ENCODE results near the gene KIF25. TPM values are rescaled to one million over a fixed set of nuclear protein-coding genes. Genes with fewer than 3 reads are reported as not detected.

Gene KIF25
- total and polyA plus RNA-seq, 2 donors = 0.80 to 1.5 TPM

GRCh38 chr6:167956983-167957492 lies 40.4 kb upstream of the KIF25 start:
- H3K9me3 ChIP-seq (ENCODE audit: control insufficient read depth in 2 of 2, insufficient read depth in 1 of 2, low read length in 1 of 2) = no peaks in the 10 kb centered on the region
- no peak for DNase-seq (ENCODE audit: low read depth in 6 of 9, low spot score in 9 of 9)
- no peaks in the 10 kb centered on the region for H3K4me1 ChIP-seq (ENCODE audit: control insufficient read depth in 2 of 2, insufficient read depth in 2 of 2, low read length in 2 of 2)
- 97% methylated on average over 8 of the region's 8 CpGs for WGBS
- no peak overlapping the region for H3K4me3 ChIP-seq (ENCODE audit: low read length in 2 of 2)
- no peak overlapping the region for H3K27ac ChIP-seq (ENCODE audit: low read depth in 1 of 2, low read length in 1 of 2)
- H3K36me3 ChIP-seq (ENCODE audit: control insufficient read depth in 2 of 2, insufficient read depth in 2 of 2, low read length in 1 of 2) = no peaks in the 10 kb centered on the region
- H3K27me3 ChIP-seq (ENCODE audit: control insufficient read depth in 2 of 2, insufficient read depth in 1 of 2, low read length in 1 of 2) = no peaks in the 10 kb centered on the region

- no peaks in the 10 kb centered on the region for H3K27me3 ChIP-seq (ENCODE audit: control insufficient read depth in 2 of 2, insufficient read depth in 1 of 2, low read length in 1 of 2)
- no peak overlapping the region for H3K4me3 ChIP-seq (ENCODE audit: low read length in 2 of 2)
- DNase-seq (ENCODE audit: low read depth in 6 of 9, low spot score in 9 of 9) = no peak
- no peaks in the 10 kb centered on the region for H3K36me3 ChIP-seq (ENCODE audit: control insufficient read depth in 2 of 2, insufficient read depth in 2 of 2, low read length in 1 of 2)
- WGBS = 94% methylated on average over 6 of the region's 6 CpGs
- H3K4me1 ChIP-seq (ENCODE audit: control insufficient read depth in 2 of 2, insufficient read depth in 2 of 2, low read length in 2 of 2) = no peaks in the 10 kb centered on the region
- no peak overlapping the region for H3K27ac ChIP-seq (ENCODE audit: low read depth in 1 of 2, low read length in 1 of 2)
- H3K9me3 ChIP-seq (ENCODE audit: control insufficient read depth in 2 of 2, insufficient read depth in 1 of 2, low read length in 1 of 2) = no peaks in the 10 kb centered on the region
These were observed 39.8 kb upstream of the KIF25 start for GRCh38 chr6:167957626-167958025.

GRCh38 chr6:167960579-167960978 lies 36.9 kb upstream of the KIF25 start:
- WGBS = 73% methylated on average over 5 of the region's 5 CpGs
- Histone ChIP-seq H3K4me1 (ENCODE audit: control insufficient read depth in 2 of 2, insufficient read depth in 2 of 2, low read length in 2 of 2) (no peaks in the 10 kb centered on the region), H3K27me3 (ENCODE audit: control insufficient read depth in 2 of 2, insufficient read depth in 1 of 2, low read length in 1 of 2) (no peaks in the 10 kb centered on the region), H3K9me3 (ENCODE audit: control insufficient read depth in 2 of 2, insufficient read depth in 1 of 2, low read length in 1 of 2) (no peaks in the 10 kb centered on the region), H3K4me3 (ENCODE audit: low read length in 2 of 2) (no peak overlapping the region), H3K36me3 (ENCODE audit: control insufficient read depth in 2 of 2, insufficient read depth in 2 of 2, low read length in 1 of 2) (no peaks in the 10 kb centered on the region), H3K27ac (ENCODE audit: low read depth in 1 of 2, low read length in 1 of 2) (no peak overlapping the region)
- no peak for DNase-seq (ENCODE audit: low read depth in 6 of 9, low spot score in 9 of 9)

GRCh38 chr6:167962711-167963110 lies 34.8 kb upstream of the KIF25 start:
- H3K4me3 ChIP-seq (ENCODE audit: low read length in 2 of 2) = no peak overlapping the region
- WGBS = 91% methylated on average over 5 of the region's 5 CpGs
- no peaks in the 10 kb centered on the region for H3K4me1 ChIP-seq (ENCODE audit: control insufficient read depth in 2 of 2, insufficient read depth in 2 of 2, low read length in 2 of 2)
- no peak overlapping the region for H3K27ac ChIP-seq (ENCODE audit: low read depth in 1 of 2, low read length in 1 of 2)
- peak in 1 of 9 donors; percentile 19 for DNase-seq (ENCODE audit: low read depth in 6 of 9, low spot score in 9 of 9)
- no peaks in the 10 kb centered on the region for H3K27me3 ChIP-seq (ENCODE audit: control insufficient read depth in 2 of 2, insufficient read depth in 1 of 2, low read length in 1 of 2)
- no peaks in the 10 kb centered on the region for H3K9me3 ChIP-seq (ENCODE audit: control insufficient read depth in 2 of 2, insufficient read depth in 1 of 2, low read length in 1 of 2)
- H3K36me3 ChIP-seq (ENCODE audit: control insufficient read depth in 2 of 2, insufficient read depth in 2 of 2, low read length in 1 of 2) = no peaks in the 10 kb centered on the region

- Histone ChIP-seq H3K9me3 (ENCODE audit: control insufficient read depth in 2 of 2, insufficient read depth in 1 of 2, low read length in 1 of 2) (no peaks in the 10 kb centered on the region), H3K4me3 (ENCODE audit: low read length in 2 of 2) (no peak overlapping the region), H3K36me3 (ENCODE audit: control insufficient read depth in 2 of 2, insufficient read depth in 2 of 2, low read length in 1 of 2) (no peaks in the 10 kb centered on the region), H3K4me1 (ENCODE audit: control insufficient read depth in 2 of 2, insufficient read depth in 2 of 2, low read length in 2 of 2) (no peaks in the 10 kb centered on the region), H3K27me3 (ENCODE audit: control insufficient read depth in 2 of 2, insufficient read depth in 1 of 2, low read length in 1 of 2) (no peaks in the 10 kb centered on the region), H3K27ac (ENCODE audit: low read depth in 1 of 2, low read length in 1 of 2) (no peak overlapping the region)
- no peak for DNase-seq (ENCODE audit: low read depth in 6 of 9, low spot score in 9 of 9)
- 97% methylated on average over 8 of the region's 8 CpGs for WGBS
These were observed 33.8 kb upstream of the KIF25 start for GRCh38 chr6:167963589-167964057.

GRCh38 chr6:167965592-167966539 lies 31.6 kb upstream of the KIF25 start:
- no peak overlapping the region for H3K27ac ChIP-seq (ENCODE audit: low read depth in 1 of 2, low read length in 1 of 2)
- no peaks in the 10 kb centered on the region for H3K36me3 ChIP-seq (ENCODE audit: control insufficient read depth in 2 of 2, insufficient read depth in 2 of 2, low read length in 1 of 2)
- WGBS = 93% methylated on average over 39 of the region's 39 CpGs

GRCh38 chr6:167966540-167966905 lies 30.9 kb upstream of the KIF25 start:
- no peak for DNase-seq (ENCODE audit: low read depth in 6 of 9, low spot score in 9 of 9)
- H3K27ac ChIP-seq (ENCODE audit: low read depth in 1 of 2, low read length in 1 of 2) = no peak overlapping the region
- no peaks in the 10 kb centered on the region for H3K9me3 ChIP-seq (ENCODE audit: control insufficient read depth in 2 of 2, insufficient read depth in 1 of 2, low read length in 1 of 2)
- H3K4me1 ChIP-seq (ENCODE audit: control insufficient read depth in 2 of 2, insufficient read depth in 2 of 2, low read length in 2 of 2) = no peaks in the 10 kb centered on the region
- H3K27me3 ChIP-seq (ENCODE audit: control insufficient read depth in 2 of 2, insufficient read depth in 1 of 2, low read length in 1 of 2) = no peaks in the 10 kb centered on the region
- H3K4me3 ChIP-seq (ENCODE audit: low read length in 2 of 2) = no peak overlapping the region
- WGBS = 96% methylated on average over 8 of the region's 8 CpGs
- H3K36me3 ChIP-seq (ENCODE audit: control insufficient read depth in 2 of 2, insufficient read depth in 2 of 2, low read length in 1 of 2) = no peaks in the 10 kb centered on the region

More at GRCh38 chr6:167965592-167966539, 31.6 kb upstream of the KIF25 start:
- Histone ChIP-seq H3K27me3 (ENCODE audit: control insufficient read depth in 2 of 2, insufficient read depth in 1 of 2, low read length in 1 of 2) (no peaks in the 10 kb centered on the region), H3K4me3 (ENCODE audit: low read length in 2 of 2) (no peak overlapping the region), H3K4me1 (ENCODE audit: control insufficient read depth in 2 of 2, insufficient read depth in 2 of 2, low read length in 2 of 2) (no peaks in the 10 kb centered on the region), H3K9me3 (ENCODE audit: control insufficient read depth in 2 of 2, insufficient read depth in 1 of 2, low read length in 1 of 2) (no peaks in the 10 kb centered on the region)
- no peak for DNase-seq (ENCODE audit: low read depth in 6 of 9, low spot score in 9 of 9)

GRCh38 chr6:167968091-167968490 lies 29.4 kb upstream of the KIF25 start:
- Histone ChIP-seq H3K4me3 (ENCODE audit: low read length in 2 of 2) (no peak overlapping the region), H3K27me3 (ENCODE audit: control insufficient read depth in 2 of 2, insufficient read depth in 1 of 2, low read length in 1 of 2) (no peaks in the 10 kb centered on the region), H3K4me1 (ENCODE audit: control insufficient read depth in 2 of 2, insufficient read depth in 2 of 2, low read length in 2 of 2) (no peaks in the 10 kb centered on the region), H3K27ac (ENCODE audit: low read depth in 1 of 2, low read length in 1 of 2) (no peak overlapping the region), H3K9me3 (ENCODE audit: control insufficient read depth in 2 of 2, insufficient read depth in 1 of 2, low read length in 1 of 2) (no peaks in the 10 kb centered on the region), H3K36me3 (ENCODE audit: control insufficient read depth in 2 of 2, insufficient read depth in 2 of 2, low read length in 1 of 2) (no peaks in the 10 kb centered on the region)
- WGBS = 91% methylated on average over 6 of the region's 6 CpGs
- DNase-seq (ENCODE audit: low read depth in 6 of 9, low spot score in 9 of 9) = peak in 1 of 9 donors; percentile 22

- H3K4me3 ChIP-seq (ENCODE audit: low read length in 2 of 2) = no peak overlapping the region
- no peak overlapping the region for H3K27ac ChIP-seq (ENCODE audit: low read depth in 1 of 2, low read length in 1 of 2)
- no peaks in the 10 kb centered on the region for H3K4me1 ChIP-seq (ENCODE audit: control insufficient read depth in 2 of 2, insufficient read depth in 2 of 2, low read length in 2 of 2)
These were observed 27.2 kb upstream of the KIF25 start for GRCh38 chr6:167970230-167970629.

More at GRCh38 chr6:167970230-167970629, 27.2 kb upstream of the KIF25 start:
- Histone ChIP-seq H3K27me3 (ENCODE audit: control insufficient read depth in 2 of 2, insufficient read depth in 1 of 2, low read length in 1 of 2) (no peaks in the 10 kb centered on the region), H3K9me3 (ENCODE audit: control insufficient read depth in 2 of 2, insufficient read depth in 1 of 2, low read length in 1 of 2) (no peaks in the 10 kb centered on the region), H3K36me3 (ENCODE audit: control insufficient read depth in 2 of 2, insufficient read depth in 2 of 2, low read length in 1 of 2) (no peaks in the 10 kb centered on the region)
- WGBS = 95% methylated on average over 10 of the region's 10 CpGs
- DNase-seq (ENCODE audit: low read depth in 6 of 9, low spot score in 9 of 9) = no peak
